K562 (cell line): Measurements from ENCODE around the gene AKT1S1. TPM values are rescaled to one million over a fixed set of nuclear protein-coding genes. Genes with fewer than 3 reads are reported as not detected.

Experiments
- ATF4 ChIP-seq: fragments of 450-650 bp; formaldehyde crosslinking; IDR thresholded peaks from 2 replicates; pipeline ENCODE4 v1.4.0; 2022; ENCODE audit warnings: mild to moderate bottlenecking, moderate library complexity
- BHLHE40 ChIP-seq: IDR thresholded peaks from 2 replicates; pipeline ENCODE4 v1.6.1; 2011; ENCODE audit warnings: low read length, improper control_type of control experiment
- GABPB2 ChIP-seq: fragments of 250-450 bp; sonication (Bioruptor Pico); conservative IDR thresholded peaks from 2 replicates; pipeline ENCODE4 v1.5.1; 2021; ENCODE audit warnings: mild to moderate bottlenecking
- JUND ChIP-seq, 2 experiments: IDR thresholded peaks; 2 replicates in 1 of 2; 3 replicates in 1 of 2; pipeline ENCODE4 v1.6.1; 2011; ENCODE audit warnings: borderline replicate concordance in 2 of 2, low read depth in 2 of 2, low read length in 2 of 2, improper control_type of control experiment in 1 of 2, missing biosample characterization in 1 of 2, missing genetic modification characterization in 1 of 2, missing genetic modification reagents in 1 of 2
- POLR2A ChIP-seq: fragments of 450-650 bp; conservative IDR thresholded peaks from 2 replicates; pipeline ENCODE4 v1.6.1; 2016
- POLR2AphosphoS2 ChIP-seq: IDR thresholded peaks from 2 replicates; pipeline ENCODE4 v1.6.1; 2012; ENCODE audit warnings: low read length, improper control_type of control experiment
- POLR2G ChIP-seq: fragments of 200-400 bp; formaldehyde crosslinking; IDR thresholded peaks from 2 replicates; pipeline ENCODE4 v1.6.1; 2017; ENCODE audit warnings: low read depth, mild to moderate bottlenecking, antibody characterized with exemption, low read length, moderate library complexity
- RBM22 ChIP-seq: fragments of 200-400 bp; formaldehyde crosslinking; IDR thresholded peaks from 2 replicates; pipeline ENCODE4 v1.6.1; 2018; ENCODE audit warnings: low read length, low read depth; ENCODE audit not compliant: poor library complexity, severe bottlenecking
- RBM34 ChIP-seq: fragments of 200-400 bp; formaldehyde crosslinking; IDR thresholded peaks from 2 replicates; pipeline ENCODE4 v1.6.1; 2018; ENCODE audit warnings: low read length, borderline replicate concordance; ENCODE audit not compliant: insufficient read depth
- SNIP1 ChIP-seq: fragments of 450-650 bp; IDR thresholded peaks from 2 replicates; pipeline ENCODE4 v1.7.1; 2017; ENCODE audit warnings: low read depth, mild to moderate bottlenecking
- TFAP4 ChIP-seq: sonication (generic); formaldehyde crosslinking; IDR thresholded peaks from 2 replicates; pipeline ENCODE4 v1.8.0; 2022; ENCODE audit warnings: missing genetic modification reagents, mild to moderate bottlenecking, moderate library complexity, borderline replicate concordance
- ZNF780A ChIP-seq: fragments of 250-450 bp; sonication (Bioruptor Pico); IDR thresholded peaks from 2 replicates; pipeline ENCODE4 v1.5.0; 2021; ENCODE audit warnings: mild to moderate bottlenecking
- polyA plus RNA-seq, 8 experiments: library from polyadenylated mRNA; depleted of rRNA in 4 of 8; stranded (reverse) in 5 of 8; unstranded in 3 of 8; fragments of >200 nt; fragmentation: Nextera tagmentation in 2 of 8; fragmentation: Illumina TruSeq in 1 of 8; extraction: Ambion mirVana in 2 of 8; extraction: Trizol in 1 of 8; gene quantifications; 2 replicates each; pipeline versions ENCODE4 v1.2.1 to v1.2.3, GENCODE V29; 2011 to 2014; ENCODE audit warnings: inconsistent platforms in 1 of 8, missing spikeins in 1 of 8
- total RNA-seq, 7 experiments: library from RNA; depleted of rRNA in 6 of 7; stranded (reverse); fragments of >200 nt in 6 of 7; fragmentation: Illumina TruSeq in 2 of 7; extraction: Trizol in 2 of 7; gene quantifications; 2 replicates each; pipeline versions ENCODE4 v1.2.1 to v1.2.3, GENCODE V29; 2011 to 2021; ENCODE audit warnings: low replicate concordance in 1 of 7
- TF ChIP-seq, protein P1 (sequence below), 2 experiments: fragments of 450-650 bp in 1 of 2; sonication (generic) in 1 of 2; formaldehyde crosslinking in 1 of 2; IDR thresholded peaks; 2 replicates each; pipeline versions ENCODE4 v1.7.1 to v1.9.0; 2016 to 2022; ENCODE audit warnings: inconsistent platforms in 1 of 2, mild to moderate bottlenecking in 1 of 2, missing genetic modification reagents in 1 of 2
- TF ChIP-seq, protein P2 (sequence below): fragments of 250-450 bp; sonication (Bioruptor Pico); IDR thresholded peaks from 2 replicates; pipeline ENCODE4 v1.8.0; 2021; ENCODE audit warnings: borderline replicate concordance, mild to moderate bottlenecking, moderate library complexity; ENCODE audit not compliant: poor library complexity, severe bottlenecking

Gene AKT1S1
- total and polyA plus RNA-seq, 9 of the 15 experiments (the other 6 are each of a cell fraction or from before 2014, with no cell fraction given): 1.2 to 50.3 (median 17.1) TPM

GRCh38 chr19:49858088-49858985 lies 18.8 kb downstream of the AKT1S1 start (continued):
- TF ChIP-seq ATF4 (CRISPR knock-in tag): no peak
- TF ChIP-seq POLR2G: peak; percentile 76
- TF ChIP-seq POLR2AphosphoS2: peak; percentile 33
- no peak for TF ChIP-seq JUND (IDR thresholded peaks at IDR 0.05; ENCODE audit: borderline replicate concordance, low read depth, low read length)
- TF ChIP-seq JUND (tag; IDR thresholded peaks at IDR 0.05; ENCODE audit: borderline replicate concordance, low read depth, low read length): no peak
- no peak for TF ChIP-seq ZNF780A (CRISPR knock-in tag)
- TF ChIP-seq, protein P1, sequence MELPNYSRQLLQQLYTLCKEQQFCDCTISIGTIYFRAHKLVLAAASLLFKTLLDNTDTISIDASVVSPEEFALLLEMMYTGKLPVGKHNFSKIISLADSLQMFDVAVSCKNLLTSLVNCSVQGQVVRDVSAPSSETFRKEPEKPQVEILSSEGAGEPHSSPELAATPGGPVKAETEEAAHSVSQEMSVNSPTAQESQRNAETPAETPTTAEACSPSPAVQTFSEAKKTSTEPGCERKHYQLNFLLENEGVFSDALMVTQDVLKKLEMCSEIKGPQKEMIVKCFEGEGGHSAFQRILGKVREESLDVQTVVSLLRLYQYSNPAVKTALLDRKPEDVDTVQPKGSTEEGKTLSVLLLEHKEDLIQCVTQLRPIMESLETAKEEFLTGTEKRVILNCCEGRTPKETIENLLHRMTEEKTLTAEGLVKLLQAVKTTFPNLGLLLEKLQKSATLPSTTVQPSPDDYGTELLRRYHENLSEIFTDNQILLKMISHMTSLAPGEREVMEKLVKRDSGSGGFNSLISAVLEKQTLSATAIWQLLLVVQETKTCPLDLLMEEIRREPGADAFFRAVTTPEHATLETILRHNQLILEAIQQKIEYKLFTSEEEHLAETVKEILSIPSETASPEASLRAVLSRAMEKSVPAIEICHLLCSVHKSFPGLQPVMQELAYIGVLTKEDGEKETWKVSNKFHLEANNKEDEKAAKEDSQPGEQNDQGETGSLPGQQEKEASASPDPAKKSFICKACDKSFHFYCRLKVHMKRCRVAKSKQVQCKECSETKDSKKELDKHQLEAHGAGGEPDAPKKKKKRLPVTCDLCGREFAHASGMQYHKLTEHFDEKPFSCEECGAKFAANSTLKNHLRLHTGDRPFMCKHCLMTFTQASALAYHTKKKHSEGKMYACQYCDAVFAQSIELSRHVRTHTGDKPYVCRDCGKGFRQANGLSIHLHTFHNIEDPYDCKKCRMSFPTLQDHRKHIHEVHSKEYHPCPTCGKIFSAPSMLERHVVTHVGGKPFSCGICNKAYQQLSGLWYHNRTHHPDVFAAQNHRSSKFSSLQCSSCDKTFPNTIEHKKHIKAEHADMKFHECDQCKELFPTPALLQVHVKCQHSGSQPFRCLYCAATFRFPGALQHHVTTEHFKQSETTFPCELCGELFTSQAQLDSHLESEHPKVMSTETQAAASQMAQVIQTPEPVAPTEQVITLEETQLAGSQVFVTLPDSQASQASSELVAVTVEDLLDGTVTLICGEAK (IDR thresholded peaks at IDR 0.05): no peak
- TF ChIP-seq, protein P1 (CRISPR knock-in tag; IDR thresholded peaks at IDR 0.05): no peak
- TF ChIP-seq, protein P2, sequence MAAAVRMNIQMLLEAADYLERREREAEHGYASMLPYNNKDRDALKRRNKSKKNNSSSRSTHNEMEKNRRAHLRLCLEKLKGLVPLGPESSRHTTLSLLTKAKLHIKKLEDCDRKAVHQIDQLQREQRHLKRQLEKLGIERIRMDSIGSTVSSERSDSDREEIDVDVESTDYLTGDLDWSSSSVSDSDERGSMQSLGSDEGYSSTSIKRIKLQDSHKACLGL: no peak
- peak; percentile 34; the same call in 1 of the 2 replicates for TF ChIP-seq TFAP4
- TF ChIP-seq GABPB2 (CRISPR knock-in tag): no peak
- no peak for TF ChIP-seq RBM34
- peak; percentile 90 for TF ChIP-seq RBM22
- TF ChIP-seq BHLHE40: no peak
- TF ChIP-seq SNIP1: no peak
- TF ChIP-seq POLR2A: peak; percentile 40; the same call in 1 of the 2 replicates
